HEK293 (cell line): Measurements from ENCODE around the gene COA8.
A peak's percentile ranks its signal among the peaks of the same experiment; 100 is the strongest.

Source experiments
- KLF9 ChIP-seq: fragments of 450-650 bp; formaldehyde crosslinking; IDR thresholded peaks from 2 replicates; pipeline ENCODE4 v1.5.1; 2016; ENCODE audit warnings: missing biosample characterization, missing genetic modification characterization, low read depth
- SCRT1 ChIP-seq: fragments of 450-650 bp; formaldehyde crosslinking; IDR thresholded peaks from 2 replicates; pipeline ENCODE4 v1.5.1; 2016; ENCODE audit warnings: missing biosample characterization, missing genetic modification characterization, borderline replicate concordance
- SP2 ChIP-seq: fragments of 450-650 bp; formaldehyde crosslinking; IDR thresholded peaks from 2 replicates; pipeline ENCODE4 v1.5.1; 2016; ENCODE audit warnings: missing biosample characterization, missing genetic modification characterization
- SP3 ChIP-seq: fragments of 450-650 bp; formaldehyde crosslinking; IDR thresholded peaks from 2 replicates; pipeline ENCODE4 v1.5.1; 2016; ENCODE audit warnings: missing biosample characterization, missing genetic modification characterization
- YY1 ChIP-seq: fragments of 450-650 bp; formaldehyde crosslinking; IDR thresholded peaks from 2 replicates; pipeline ENCODE4 v1.5.1; 2018; ENCODE audit warnings: missing biosample characterization, missing genetic modification characterization
- ZBTB1 ChIP-seq: fragments of 450-650 bp; formaldehyde crosslinking; IDR thresholded peaks from 2 replicates; pipeline ENCODE4 v1.5.1; 2016; ENCODE audit warnings: missing biosample characterization, missing genetic modification characterization
- ZNF274 ChIP-seq, 2 experiments: fragments of 200-500 bp in 1 of 2; fragments of 450-650 bp in 1 of 2; sonication (Bioruptor generic) in 1 of 2; formaldehyde crosslinking in 1 of 2; IDR thresholded peaks; 2 replicates each; pipeline versions ENCODE4 v1.5.1 to v1.6.1; 2014 to 2016; ENCODE audit warnings: borderline replicate concordance in 1 of 2, inconsistent platforms in 1 of 2, low read length in 1 of 2, missing biosample characterization in 1 of 2, missing genetic modification characterization in 1 of 2
- ZNF302 ChIP-seq: fragments of 450-650 bp; formaldehyde crosslinking; IDR thresholded peaks from 2 replicates; pipeline ENCODE4 v1.5.1; 2016; ENCODE audit warnings: missing biosample characterization, missing genetic modification characterization, low read depth
- ZNF311 ChIP-seq: fragments of 450-650 bp; formaldehyde crosslinking; IDR thresholded peaks from 2 replicates; pipeline ENCODE4 v1.5.1; 2017; ENCODE audit warnings: missing biosample characterization, missing genetic modification characterization, borderline replicate concordance
- ZNF768 ChIP-seq: fragments of 450-650 bp; formaldehyde crosslinking; IDR thresholded peaks from 2 replicates; pipeline ENCODE4 v1.5.1; 2018; ENCODE audit warnings: missing biosample characterization, mild to moderate bottlenecking, missing genetic modification characterization
- TF ChIP-seq, protein P1 (sequence below): fragments of 450-650 bp; formaldehyde crosslinking; IDR thresholded peaks from 2 replicates; pipeline ENCODE4 v1.5.1; 2016; ENCODE audit warnings: missing biosample characterization, missing genetic modification characterization
- TF ChIP-seq, protein P2 (sequence below): sonication (generic); formaldehyde crosslinking; IDR thresholded peaks from 2 replicates; pipeline ENCODE4 v1.8.1; 2022; ENCODE audit warnings: mild to moderate bottlenecking, moderate library complexity, missing genetic modification reagents
- TF ChIP-seq, protein P3 (sequence below): fragments of 450-650 bp; formaldehyde crosslinking; IDR thresholded peaks from 2 replicates; pipeline ENCODE4 v1.5.1; 2016; ENCODE audit warnings: missing biosample characterization, missing genetic modification characterization
- TF ChIP-seq, protein P4 (sequence below): fragments of 450-650 bp; formaldehyde crosslinking; IDR thresholded peaks from 2 replicates; pipeline ENCODE4 v1.5.1; 2016; ENCODE audit warnings: missing biosample characterization, missing genetic modification characterization

DNA sequence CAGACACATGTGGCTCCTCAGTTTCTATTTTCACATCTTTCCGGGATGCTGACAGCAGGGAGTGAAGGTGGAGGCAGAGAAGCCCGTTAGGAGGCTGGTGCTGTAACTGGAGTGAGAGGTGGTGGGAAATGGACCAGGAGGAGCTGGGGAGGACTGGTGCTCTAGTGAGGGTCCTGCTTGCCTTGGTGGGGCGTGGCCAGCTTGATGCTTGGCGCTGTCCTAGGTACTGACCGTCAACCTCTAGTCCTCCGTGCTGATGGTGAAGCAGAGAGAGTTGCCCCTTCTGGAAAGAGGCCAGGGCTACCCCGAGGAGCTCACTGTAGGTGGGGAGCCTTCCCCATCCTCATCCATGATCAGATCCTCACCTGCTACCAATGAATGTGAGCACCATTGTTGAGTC lies 32.4 kb upstream of the COA8 start:
- TF ChIP-seq, protein P1, sequence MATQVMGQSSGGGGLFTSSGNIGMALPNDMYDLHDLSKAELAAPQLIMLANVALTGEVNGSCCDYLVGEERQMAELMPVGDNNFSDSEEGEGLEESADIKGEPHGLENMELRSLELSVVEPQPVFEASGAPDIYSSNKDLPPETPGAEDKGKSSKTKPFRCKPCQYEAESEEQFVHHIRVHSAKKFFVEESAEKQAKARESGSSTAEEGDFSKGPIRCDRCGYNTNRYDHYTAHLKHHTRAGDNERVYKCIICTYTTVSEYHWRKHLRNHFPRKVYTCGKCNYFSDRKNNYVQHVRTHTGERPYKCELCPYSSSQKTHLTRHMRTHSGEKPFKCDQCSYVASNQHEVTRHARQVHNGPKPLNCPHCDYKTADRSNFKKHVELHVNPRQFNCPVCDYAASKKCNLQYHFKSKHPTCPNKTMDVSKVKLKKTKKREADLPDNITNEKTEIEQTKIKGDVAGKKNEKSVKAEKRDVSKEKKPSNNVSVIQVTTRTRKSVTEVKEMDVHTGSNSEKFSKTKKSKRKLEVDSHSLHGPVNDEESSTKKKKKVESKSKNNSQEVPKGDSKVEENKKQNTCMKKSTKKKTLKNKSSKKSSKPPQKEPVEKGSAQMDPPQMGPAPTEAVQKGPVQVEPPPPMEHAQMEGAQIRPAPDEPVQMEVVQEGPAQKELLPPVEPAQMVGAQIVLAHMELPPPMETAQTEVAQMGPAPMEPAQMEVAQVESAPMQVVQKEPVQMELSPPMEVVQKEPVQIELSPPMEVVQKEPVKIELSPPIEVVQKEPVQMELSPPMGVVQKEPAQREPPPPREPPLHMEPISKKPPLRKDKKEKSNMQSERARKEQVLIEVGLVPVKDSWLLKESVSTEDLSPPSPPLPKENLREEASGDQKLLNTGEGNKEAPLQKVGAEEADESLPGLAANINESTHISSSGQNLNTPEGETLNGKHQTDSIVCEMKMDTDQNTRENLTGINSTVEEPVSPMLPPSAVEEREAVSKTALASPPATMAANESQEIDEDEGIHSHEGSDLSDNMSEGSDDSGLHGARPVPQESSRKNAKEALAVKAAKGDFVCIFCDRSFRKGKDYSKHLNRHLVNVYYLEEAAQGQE (tag by site-specific recombination): peak; percentile 99
- TF ChIP-seq, protein P2, sequence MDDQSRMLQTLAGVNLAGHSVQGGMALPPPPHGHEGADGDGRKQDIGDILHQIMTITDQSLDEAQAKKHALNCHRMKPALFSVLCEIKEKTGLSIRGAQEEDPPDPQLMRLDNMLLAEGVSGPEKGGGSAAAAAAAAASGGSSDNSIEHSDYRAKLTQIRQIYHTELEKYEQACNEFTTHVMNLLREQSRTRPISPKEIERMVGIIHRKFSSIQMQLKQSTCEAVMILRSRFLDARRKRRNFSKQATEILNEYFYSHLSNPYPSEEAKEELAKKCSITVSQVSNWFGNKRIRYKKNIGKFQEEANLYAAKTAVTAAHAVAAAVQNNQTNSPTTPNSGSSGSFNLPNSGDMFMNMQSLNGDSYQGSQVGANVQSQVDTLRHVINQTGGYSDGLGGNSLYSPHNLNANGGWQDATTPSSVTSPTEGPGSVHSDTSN (CRISPR knock-in tag): no peak
- TF ChIP-seq ZNF311 (tag by site-specific recombination) (no peak), SCRT1 (tag by site-specific recombination) (no peak), ZBTB1 (tag by site-specific recombination) (no peak), KLF9 (tag by site-specific recombination) (no peak), SP3 (tag by site-specific recombination) (no peak), ZNF768 (no peak), SP2 (tag by site-specific recombination) (no peak), ZNF274 (IDR thresholded peaks at IDR 0.05; ENCODE audit: low read length) (no peak), ZNF274 (tag by site-specific recombination; IDR thresholded peaks at IDR 0.05; ENCODE audit: borderline replicate concordance) (no peak), YY1 (tag by site-specific recombination) (no peak), ZNF302 (tag by site-specific recombination) (no peak)
- TF ChIP-seq, protein P3, sequence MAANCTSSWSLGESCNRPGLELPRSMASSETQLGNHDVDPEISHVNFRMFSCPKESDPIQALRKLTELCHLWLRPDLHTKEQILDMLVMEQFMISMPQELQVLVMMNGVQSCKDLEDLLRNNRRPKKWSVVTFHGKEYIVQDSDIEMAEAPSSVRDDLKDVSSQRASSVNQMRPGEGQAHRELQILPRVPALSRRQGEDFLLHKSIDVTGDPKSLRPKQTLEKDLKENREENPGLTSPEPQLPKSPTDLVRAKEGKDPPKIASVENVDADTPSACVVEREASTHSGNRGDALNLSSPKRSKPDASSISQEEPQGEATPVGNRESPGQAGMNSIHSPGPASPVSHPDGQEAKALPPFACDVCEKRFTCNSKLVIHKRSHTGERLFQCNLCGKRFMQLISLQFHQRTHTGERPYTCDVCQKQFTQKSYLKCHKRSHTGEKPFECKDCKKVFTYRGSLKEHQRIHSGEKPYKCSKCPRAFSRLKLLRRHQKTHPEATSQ (tag by site-specific recombination): no peak
- TF ChIP-seq, protein P4, sequence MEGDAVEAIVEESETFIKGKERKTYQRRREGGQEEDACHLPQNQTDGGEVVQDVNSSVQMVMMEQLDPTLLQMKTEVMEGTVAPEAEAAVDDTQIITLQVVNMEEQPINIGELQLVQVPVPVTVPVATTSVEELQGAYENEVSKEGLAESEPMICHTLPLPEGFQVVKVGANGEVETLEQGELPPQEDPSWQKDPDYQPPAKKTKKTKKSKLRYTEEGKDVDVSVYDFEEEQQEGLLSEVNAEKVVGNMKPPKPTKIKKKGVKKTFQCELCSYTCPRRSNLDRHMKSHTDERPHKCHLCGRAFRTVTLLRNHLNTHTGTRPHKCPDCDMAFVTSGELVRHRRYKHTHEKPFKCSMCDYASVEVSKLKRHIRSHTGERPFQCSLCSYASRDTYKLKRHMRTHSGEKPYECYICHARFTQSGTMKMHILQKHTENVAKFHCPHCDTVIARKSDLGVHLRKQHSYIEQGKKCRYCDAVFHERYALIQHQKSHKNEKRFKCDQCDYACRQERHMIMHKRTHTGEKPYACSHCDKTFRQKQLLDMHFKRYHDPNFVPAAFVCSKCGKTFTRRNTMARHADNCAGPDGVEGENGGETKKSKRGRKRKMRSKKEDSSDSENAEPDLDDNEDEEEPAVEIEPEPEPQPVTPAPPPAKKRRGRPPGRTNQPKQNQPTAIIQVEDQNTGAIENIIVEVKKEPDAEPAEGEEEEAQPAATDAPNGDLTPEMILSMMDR: no peak
